NOMO-1 (cell line): ENCODE data around the gene NFYC.

ENCODE experiments used
- DNase-seq, 2 experiments: peaks; one replicate each; lab custom pipeline; 2025; ENCODE audit not compliant: unreplicated experiment in 2 of 2; lab: John Stamatoyannopoulos, UW

The NFYC gene

DNA sequence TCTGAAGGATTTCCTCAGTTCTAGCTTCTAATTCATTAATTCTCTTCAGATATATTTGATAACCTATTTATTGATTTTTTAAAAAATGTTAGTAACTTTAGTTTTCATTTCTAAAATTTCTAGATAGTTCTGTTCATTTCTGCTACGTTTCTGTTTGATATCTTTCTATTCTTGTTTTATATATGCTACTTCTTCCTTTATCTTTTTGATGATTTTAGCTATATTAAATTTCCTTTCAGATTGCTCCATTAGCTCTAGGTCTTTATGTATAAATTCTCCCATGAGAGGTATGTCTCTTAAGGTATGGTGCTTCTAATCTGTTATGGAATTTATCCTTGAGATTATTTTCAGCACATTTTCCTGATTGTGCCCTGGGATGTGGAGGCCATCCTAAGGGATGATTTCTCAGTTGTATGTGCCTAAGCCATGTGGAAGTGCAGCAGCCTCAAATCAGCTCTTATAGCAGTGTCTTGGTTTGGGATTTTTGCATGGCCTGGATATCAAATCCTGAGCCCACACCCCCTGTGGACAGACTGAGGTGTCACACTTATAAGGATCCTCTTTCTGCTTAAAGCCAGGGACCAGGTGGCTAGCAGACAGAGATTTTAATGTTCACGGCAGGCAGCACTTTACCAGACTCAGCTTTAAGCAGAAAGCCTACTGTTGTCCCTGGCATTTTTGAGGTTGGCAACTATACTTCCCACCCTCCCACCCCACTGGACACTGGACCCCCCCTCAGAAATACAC, 85.9 kb downstream of the NFYC start:
- DNase-seq = no peak

DNA sequence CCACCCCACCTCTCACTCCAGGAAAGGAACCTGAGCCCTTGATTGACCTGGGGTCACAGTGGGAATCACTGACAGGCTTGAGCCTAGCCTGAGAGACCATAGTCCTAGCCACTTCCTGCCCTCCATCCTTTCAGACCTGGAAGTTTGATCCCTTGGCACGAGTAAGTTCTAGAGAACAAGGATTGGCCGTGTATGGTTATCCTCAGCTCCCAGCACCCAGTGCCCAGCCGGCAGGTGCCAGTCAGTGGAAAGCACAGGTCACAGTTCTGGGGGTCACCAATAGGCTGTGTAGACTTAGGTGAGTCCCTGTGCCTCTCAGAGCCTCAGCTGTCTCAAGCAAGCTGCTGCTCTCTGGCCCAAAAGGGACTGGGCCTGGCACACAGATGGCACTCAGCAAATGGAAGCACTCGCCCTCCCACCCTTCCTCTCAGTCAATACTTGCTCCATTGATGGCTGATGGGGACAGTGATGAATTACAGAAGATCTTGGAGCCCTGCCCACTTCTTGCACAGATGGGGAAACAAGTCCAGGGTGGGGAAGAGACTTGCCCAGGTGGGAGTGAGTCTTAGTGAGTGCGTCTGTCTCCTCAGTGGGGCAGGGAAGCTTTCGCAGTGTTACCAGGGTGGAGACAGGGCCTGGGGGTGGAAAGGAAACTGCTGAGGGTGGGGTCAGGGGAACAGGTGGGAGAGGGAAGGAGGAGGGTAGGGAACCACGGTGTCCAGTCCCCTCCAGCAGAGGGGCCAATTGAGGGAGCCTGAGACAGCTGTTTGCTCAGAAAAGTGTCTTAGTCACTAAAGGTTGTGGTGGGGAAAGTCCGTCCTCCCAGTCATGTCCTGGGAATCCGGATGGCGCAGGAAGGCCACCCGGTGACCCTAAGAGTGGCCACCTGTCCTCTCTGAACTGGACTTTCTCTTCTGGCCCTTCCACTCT, 89.4 kb downstream of the NFYC start:
- DNase-seq = no peak

DNA sequence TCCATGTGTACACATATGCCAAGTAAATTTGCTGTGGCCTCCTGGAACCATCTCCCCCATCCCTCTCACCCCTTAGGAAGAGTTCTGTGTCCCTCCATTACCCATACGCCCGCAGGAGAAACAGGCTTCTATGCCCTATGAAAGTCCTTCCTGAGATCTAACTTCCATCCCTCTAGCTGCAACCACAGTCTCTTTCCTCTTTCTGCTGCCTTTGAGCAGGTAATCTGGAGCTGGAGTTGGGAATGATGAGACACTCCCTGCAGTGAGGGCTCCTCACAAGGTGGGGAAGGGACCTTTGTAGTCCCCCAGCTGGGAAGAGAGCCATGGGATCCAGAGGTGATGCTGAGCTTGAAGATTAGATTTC, 90.1 kb downstream of the NFYC start:
- DNase-seq = no peak

DNA sequence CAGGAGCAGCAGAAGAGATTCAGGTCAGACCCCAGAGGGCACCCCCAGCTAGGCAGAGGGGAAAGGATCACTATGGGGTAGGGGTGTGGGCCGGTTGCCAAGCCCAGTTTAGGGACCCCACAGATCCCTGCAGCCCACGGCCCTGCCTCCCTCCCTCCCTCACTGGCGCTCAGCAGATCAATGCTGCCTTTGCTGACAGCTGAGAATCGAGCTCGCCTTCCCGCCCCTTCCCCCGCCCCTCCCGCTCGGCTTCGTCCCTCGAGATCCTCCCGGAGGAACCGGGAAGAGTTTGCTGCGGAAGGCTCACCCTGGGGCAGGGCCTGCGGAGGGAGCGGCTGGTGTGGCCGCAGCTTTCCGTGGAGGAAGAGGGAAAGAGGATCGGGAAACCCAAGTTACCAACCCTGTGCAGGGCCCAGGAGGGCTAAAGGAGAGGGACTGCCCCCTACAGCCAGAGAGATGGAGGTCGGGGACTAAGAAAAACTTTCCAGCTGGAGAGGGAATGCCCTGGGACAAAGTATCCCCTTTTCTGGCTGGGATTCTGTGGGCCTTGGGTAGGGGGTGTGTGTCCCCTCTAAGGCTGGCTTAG, 91.0 kb downstream of the NFYC start:
- DNase-seq = no peak

DNA sequence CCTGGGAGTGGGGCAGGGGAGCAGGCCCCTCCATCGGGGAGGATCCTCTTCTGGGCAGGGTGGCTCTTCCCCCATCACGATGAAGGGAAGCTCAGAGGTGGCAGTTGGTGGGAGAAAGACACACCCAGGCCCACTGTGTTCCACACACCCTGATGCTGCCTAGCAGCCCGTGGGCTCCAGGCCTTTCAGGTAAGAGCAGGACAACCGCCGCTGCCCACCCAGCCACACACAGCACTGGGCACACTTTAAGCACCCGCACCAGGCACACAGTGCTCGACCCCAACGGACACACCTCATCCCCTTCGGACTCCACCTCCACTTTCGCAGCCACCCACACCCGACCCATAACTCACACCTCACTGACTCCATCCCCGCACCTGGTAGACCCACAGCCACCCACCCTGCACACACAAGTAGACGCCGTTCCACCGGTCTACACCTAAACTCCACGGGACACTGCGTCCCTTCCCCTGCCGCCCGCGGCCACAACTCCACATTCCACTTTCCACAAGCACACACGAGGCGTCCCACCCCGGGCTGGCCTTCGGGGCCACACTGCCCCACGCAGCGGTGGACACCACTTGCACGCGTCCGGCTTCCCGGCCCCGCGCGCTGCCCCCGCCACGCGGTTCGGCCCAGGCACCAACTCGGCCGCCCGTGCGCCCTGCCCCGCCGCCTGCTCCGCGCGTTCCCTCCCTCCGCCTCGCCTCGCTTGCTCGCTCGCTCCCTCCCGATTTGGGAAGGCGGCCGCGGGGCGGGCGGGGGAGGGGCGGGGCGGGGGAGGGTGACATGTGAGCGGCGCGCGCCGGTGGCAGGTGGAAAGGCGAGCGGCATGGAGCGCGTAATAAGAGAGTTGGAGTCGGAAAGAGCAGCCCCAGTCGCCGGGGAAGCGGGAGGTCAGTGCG, 91.7 kb downstream of the NFYC start, which contains the start of gene KCNQ4:
KCNQ4 (plus strand) TSS at position 787 of the 905 bp plus-strand sequence. CDS start 307 bp downstream, outside the sequence.
- peak in 1 of 2 experiments; percentile 7 for DNase-seq

DNA sequence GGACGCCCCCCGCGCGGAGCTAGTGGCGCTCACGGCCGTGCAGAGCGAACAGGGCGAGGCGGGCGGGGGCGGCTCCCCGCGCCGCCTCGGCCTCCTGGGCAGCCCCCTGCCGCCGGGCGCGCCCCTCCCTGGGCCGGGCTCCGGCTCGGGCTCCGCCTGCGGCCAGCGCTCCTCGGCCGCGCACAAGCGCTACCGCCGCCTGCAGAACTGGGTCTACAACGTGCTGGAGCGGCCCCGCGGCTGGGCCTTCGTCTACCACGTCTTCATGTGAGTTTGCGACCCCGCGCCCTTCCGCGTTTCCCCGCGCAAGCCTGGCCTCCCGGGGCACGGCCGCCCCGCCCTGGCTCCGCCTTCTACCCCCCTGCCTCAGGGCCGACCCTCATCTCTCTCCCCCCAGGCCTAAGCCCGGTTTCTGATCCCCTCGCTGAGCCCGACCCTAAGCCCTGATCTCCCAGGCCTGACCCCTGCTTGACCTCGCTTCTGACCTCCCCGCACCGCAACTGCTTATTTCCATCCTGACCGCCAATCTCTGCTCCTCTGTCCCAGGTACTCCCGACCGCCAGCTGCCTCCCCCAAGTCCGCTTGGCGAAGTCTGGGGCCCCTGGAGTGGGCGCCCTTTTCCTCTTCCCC, 92.8 kb downstream of the NFYC start:
- DNase-seq = peak in 1 of 2 experiments; percentile 36

DNA sequence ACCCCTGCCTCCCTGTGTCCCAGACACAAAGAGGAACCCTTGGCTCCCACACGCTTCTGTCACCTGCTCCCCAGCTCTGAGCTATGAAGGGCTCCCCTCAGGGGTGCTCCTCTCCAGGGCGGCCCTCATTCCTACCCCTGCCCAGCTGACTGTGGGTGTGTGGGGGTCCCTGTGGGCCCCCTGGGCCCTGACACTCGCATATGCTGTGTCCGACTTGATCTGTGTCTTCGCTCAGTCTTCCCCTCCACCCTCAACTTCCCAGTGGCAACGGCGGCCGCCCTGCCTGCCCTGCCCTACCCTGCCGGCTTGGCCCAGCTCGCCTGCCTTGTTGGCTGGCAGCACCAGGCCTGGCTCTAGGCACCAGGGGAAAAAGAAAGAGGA, 93.3 kb downstream of the NFYC start:
- no peak for DNase-seq

DNA sequence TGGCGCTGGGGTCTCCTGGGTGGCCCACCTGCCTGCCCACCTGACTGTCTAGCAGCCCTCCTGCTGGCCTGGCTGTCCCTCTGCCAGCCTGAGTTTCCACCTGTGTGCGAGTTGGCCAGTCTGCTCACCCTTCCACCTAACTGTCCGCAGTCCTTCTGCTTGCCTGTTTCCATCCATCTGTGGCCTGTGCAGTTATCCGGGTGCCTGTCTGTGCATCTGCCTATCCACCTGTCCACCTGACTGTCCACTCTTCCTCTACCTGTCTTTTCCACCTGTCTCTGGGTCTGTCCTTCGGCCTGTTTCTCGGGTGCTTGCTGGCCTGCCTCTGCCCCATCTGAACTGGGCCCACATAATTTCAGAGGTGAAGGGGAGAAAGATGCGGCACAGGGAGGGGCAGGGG, 93.9 kb downstream of the NFYC start:
- no peak for DNase-seq

DNA sequence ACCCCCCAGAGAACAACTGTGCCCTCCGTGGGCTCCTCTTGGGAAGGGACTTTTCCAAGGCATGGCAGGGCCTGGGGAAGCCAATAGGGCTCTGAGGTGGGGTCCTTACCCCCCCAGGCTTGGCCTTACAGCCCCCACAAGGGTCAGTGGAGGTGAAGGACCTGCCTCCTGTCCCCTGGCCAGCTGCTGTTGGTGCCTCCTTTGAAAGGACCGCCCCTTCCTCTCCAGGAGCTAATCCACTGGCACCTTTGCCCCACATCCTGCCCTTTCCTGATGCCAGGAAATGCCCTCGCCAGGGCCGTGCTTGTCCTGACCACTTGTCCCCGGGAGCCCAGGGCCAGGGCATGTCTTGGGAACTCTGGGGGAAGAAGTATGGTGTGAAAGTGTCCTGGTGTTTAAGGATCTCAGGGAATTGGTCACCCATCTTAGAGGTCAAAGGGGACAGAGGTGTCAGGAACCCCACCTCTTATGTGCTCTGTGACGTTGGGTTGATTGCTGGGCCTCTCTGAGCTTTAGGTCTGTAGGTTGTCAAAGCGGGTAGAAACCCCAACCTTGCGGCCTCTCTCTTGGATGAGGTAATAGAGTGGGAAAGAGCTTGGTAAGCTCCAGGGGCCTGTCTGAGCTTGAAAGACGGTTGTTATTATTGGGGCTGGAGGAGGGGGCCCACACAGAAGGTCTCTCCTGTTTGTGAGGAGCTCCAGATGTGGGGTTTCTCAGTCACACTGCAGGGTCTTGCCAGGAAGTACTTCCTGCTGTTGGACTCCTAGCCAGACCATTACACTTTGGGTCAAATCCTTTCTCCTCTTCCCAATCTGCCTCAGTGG, 94.9 kb downstream of the NFYC start:
- no peak for DNase-seq

DNA sequence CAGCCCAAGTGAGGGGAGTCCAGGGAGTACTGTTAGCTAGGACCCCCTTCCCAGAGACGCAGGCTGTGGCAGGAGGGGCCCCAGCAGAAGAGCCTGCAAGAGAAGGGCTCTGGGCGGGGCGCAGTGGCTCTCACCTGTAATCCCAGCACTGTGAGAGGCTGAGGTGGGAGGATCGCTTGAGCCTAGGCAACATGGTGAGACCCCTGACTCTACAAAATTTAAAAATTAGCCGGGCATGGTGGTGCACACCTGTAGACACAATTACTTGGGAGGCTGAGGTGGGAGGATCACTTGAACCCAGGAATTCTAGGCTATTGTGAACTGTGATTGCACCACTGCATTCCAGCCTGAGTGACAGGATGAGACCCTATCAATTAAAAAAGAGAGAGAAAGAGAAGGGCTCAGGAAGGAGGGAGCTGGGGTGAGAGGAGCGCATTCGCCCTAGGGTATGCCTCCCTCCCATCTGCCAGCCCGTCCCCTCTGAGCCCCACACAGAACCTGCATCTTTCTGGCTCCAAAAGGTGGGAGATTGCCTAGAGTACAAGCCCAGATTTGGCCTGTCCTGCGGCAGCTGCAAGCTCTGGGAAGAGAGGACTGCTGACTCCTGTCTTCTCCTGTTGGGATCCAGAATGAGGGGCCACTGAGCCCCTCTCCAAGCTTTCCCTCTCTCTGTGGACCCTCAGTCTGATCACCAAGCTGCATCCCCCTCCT, 95.6 kb downstream of the NFYC start:
- no peak for DNase-seq

DNA sequence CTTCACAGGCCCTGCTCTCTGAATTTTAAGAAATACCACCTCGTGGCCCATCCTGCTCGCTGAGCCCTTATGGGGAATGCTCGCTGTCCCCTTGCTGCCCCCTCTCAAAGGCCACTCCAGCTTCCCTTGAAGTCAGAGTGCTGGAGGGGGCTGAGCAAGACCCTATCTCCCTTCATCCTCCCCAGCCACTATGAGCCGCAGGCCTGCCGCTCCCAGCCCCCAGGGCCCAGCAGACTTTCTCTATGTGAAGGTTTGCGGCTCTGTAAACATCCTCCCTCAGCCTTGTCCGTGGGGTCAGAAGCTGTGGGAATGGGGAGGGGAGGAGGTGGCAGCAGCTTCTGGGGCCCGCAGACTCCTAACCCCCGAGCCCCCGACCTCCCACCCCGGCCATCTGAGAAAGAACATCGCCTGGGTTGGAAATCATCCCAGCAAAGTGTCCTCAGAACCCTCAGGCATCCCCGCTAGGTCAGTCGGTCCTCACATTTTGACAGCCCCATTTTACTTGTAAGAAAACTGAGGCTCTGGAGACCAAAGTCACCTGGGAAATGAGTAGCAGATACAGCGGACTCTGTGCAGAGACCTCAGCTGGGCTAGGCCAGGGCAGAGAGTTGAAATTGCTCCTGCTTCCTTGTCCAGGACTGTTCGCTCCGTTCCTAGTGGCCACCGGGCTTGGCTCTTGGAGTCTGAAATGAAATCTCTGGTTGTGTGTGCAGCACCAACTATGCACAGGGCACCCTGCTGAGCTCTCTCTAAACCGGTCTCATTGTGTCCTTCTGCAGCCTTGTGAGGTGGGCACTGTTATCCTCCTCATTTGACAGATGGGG, 96.4 kb downstream of the NFYC start:
- DNase-seq = no peak

DNA sequence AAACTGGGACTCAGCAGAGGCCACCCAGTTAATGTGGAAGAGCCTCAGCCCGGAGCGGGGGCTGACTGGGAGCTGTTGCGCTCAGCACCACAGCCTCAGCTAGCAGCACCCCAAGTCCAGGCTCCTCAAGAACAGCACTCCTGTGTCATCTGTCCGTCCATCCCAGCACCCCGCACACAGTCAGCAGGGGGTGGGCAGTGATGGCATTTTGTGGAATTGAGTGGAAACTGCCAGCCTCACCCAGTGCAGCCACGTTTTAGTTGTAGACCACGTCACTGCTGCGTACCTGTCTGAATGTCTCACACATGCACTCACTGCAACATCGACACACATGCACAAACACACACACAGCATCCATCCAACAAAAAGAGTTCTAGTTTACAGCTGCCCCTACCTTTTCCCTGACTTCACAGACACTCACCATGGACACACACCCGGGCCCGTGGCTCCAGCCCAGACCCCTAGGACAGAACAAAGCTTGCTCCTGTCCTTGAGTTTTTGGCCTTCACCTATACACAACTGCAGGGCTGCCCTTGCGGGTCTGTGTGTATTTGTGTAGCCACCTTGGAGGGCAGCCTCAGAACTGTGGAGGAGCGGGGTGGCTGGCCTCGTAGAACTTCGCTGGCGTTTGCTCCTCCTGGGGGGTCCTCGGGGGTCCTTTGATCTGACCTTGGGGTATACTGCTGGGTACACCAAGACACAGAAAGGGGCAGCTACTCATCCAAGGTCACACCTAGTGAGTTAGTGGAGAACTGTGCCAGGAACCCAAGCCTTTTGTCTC, 97.2 kb downstream of the NFYC start:
- DNase-seq = no peak

DNA sequence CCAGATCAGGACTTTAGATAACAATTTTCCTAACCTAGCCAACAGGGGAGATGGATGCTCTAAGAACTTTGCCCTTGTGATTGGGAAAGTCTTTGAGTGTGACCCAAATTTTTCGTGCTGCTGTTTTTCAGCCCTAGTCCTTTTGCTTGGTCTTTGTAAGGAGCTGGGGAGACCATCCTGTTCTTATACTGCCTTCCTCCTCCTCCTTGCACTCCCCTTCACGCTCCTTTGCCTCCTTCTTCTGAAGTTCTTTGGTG, 97.8 kb downstream of the NFYC start:
- no peak for DNase-seq

DNA sequence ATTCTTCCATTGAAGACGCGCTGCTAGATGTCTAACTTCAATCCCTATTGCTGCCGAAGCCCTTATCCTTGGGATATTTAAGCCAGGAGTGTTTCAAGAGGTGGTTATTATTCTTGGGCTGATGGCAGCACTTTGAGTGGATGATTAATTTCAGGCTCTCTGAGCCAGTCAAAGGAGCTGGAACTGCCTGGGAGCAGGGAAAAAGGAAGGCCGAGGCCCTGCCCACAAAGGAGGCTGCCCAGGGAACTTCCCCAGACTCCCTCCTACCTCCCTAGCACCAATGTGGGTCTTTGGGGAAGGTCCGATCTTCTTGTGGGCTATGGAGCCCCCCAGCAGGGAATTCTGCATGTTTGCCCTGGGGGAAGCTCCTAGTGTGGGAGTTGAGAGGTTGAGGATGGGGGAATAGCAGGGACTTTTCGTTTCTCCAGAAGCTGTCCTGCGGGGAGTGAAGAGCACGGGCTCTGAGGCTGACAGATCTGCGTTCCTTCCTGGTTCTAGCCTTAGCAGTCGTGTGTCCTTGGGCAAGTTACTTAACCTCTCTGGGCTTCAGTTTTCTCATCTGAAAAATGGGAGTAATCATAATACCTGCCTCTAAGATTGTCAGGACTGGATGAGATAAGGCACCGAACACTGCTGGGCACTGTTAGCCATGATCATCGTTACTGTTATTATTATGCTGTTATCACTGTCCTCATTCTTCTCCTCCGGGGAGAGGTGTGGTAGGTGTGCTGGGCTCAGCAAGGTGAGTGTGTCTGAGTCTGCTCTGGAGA, 98.3 kb downstream of the NFYC start:
- DNase-seq = no peak

DNA sequence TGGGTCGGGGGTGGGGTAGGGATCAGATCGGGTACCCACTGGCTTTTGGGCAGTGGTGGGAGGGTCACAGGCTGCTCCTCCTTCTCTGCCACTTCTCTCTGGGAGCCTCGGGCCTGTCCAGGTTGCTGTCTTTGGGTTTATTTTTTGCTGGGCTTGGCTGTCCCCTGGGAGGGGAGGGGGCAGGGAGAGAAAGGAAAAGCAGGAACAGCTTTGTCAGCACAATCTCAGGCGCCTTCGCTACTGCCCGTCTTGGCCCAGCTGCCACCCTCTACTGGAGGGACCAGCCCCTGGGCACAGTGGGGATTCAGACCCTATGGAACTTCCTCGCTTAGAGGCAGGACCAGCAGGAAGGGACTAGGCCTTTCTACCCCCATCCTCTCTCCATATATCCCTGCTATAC, 100.5 kb downstream of the NFYC start:
- no peak for DNase-seq

DNA sequence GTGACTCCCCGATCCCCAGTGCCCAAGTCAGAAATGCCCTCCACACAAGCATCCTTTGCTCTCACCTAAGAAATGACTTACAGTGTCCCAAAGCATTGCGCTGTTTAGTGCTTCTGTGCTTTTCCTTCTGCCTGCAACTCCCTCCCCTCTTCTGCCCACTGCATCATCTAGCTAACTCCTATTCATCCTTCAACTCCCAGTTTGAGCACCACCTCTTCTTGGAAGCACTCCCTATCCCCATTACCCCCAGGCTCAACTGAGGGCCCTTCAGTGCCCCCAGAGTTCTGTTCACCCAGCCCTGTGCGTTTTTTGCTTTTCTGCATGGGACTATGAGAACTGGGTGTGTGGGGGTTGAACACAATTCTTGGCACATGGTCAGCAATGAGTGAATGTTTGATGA, 102.1 kb downstream of the NFYC start:
- no peak for DNase-seq

DNA sequence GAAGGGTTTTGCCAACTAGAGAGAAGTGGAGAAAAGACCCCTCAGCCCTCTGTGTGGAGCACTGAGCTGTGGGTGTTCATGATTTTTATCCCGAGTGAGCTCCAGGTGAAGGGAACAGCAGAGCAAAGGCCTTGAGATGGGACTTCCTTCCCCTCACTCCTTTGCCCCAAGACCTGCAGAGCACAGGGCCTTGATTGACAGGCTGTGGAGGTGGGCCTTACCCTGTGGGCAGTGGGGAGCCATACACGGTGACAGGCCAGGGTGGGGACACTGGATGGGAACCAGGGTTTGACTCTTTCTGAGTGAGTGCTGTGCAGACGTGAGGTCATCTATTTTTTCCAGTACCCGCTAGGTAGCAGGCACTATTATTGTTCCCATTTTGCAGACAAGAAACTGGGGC, 102.5 kb downstream of the NFYC start:
- DNase-seq = no peak
